ENCODE results near the gene VPS29.
"Not testable (repeated sequence)": the region's sequence is repeated elsewhere in the genome, so short reads cannot be mapped to it uniquely, and the experiment has no call there.

VPS29 gene

DNA sequence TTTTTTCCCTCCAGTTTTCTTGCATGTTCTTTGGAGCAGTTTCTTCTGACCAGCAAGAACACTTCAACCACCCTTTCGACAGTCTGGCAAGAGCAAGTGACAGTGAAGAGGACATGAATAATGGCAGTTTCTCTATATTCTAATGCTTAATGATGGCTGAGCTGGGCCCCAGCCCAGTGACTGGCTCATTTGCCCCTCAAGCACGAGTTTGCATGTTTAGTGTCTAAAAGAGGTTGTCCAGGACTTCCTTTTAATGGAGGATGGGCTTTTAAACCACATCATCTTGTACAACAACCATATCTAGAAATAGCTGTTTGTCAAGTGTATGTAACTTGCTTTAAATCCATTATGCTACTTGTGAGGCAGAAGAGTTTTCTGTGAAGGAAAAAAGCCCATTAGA, 28.6 kb upstream of the VPS29 start:
- in situ Hi-C loops (cut with MboI; ENCODE audit: low sequenced_read_pairs, unreplicated experiment) = no loop called here
- TF ChIP-seq, protein P1, sequence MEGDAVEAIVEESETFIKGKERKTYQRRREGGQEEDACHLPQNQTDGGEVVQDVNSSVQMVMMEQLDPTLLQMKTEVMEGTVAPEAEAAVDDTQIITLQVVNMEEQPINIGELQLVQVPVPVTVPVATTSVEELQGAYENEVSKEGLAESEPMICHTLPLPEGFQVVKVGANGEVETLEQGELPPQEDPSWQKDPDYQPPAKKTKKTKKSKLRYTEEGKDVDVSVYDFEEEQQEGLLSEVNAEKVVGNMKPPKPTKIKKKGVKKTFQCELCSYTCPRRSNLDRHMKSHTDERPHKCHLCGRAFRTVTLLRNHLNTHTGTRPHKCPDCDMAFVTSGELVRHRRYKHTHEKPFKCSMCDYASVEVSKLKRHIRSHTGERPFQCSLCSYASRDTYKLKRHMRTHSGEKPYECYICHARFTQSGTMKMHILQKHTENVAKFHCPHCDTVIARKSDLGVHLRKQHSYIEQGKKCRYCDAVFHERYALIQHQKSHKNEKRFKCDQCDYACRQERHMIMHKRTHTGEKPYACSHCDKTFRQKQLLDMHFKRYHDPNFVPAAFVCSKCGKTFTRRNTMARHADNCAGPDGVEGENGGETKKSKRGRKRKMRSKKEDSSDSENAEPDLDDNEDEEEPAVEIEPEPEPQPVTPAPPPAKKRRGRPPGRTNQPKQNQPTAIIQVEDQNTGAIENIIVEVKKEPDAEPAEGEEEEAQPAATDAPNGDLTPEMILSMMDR (IDR thresholded peaks at IDR 0.05; ENCODE audit: borderline replicate concordance, control extremely low read depth, extremely low read depth, insufficient read depth, missing control alignments) = no peak
- no peak for DNase-seq (ENCODE audit: low spot score)

DNA sequence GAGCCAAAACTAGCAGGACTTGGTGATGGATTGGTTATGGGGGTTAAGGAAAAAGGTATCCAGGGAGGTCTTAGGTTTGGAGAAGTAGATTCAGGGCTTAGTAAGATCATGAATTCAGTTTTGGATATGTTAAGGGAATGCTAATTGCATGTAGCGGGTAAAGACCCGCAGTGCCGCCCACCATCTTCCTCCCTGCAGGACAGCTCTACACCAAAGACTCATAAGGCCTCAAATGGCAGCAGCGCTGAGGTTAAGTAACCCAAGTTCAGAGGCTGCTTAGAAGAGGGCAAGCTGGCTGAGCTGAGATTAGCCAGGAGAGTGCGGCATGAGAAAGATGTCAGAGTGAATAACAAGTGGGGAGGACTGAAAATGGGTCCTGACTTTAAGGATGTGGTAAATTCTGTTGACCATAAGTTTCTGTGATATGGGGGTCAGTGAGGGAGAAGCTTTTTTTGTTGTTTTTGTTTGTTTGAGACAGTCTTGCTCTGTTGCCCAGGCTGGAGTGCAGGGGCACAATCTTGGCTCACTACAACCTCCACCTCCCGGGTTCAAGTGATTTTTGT, 26.4 kb upstream of the VPS29 start:
- peak; percentile 45 for DNase-seq (ENCODE audit: low spot score)
- TF ChIP-seq, protein P1 (IDR thresholded peaks at IDR 0.05; ENCODE audit: borderline replicate concordance, control extremely low read depth, extremely low read depth, insufficient read depth, missing control alignments) = no peak

DNA sequence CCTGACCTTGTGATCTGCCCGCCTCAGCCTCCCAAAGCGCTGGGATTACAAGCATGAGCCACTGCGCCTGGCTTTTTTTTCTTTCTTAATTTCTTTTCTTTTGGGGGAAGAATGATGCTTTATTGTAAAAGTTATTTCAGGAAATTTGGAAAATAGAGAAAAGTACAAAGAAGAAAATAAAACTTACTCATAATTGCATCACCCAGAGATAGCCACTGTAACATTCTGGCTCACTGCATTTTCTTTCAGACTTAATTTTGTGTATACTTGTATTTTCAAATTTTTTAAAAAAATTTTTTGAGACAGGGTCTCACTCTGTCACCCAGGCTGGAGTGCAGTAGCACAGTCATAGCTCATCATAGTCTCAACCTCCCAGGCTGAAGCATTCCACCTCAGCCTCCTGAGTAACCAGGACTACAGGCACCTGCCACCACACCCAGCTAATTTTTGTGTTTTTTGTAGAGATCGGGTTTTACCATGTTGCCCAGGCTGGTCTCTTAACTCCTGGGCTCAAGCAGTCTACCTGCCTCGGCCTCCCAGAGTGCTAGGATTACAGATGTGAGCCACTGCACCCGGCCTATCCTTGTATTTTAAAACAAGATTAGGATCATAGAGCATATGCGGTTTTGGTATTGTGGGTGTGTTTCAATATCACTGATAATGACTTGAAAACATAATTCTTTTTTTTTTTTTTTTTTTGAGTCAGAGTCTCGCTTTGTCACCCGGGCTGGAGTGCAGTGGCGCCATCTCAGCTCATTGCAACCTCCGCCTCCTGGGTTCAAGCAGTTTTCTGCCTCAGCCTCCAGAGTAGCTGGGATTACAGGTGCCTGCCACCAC, 19.2 kb upstream of the VPS29 start:
- DNase-seq (ENCODE audit: low spot score); in situ Hi-C loops (cut with MboI; ENCODE audit: low sequenced_read_pairs, unreplicated experiment): not testable (repeated sequence)

More for the DNA sequence above, 26.4 kb upstream of the VPS29 start:
- in situ Hi-C loops (cut with MboI; ENCODE audit: low sequenced_read_pairs, unreplicated experiment) = no loop called here

DNA sequence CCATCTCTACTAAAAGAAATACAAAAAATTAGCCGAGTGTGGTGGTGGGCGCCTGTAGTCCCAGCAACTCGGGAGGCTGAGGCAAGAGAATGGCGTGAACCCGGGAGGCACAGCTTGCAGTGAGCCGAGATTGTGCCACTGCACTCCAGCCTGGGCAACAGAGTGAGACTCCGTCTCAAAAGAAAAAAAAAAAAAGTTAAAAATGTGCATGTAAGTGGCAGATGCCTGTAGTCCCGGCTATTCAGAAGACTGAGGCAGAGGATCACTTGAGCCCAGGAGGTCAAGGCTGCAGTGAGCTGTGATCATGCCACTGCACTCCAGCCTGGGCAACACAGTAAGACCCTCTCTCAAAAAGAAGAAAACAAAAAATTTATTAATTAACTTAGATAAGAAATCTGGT, 16.1 kb upstream of the VPS29 start:
- in situ Hi-C loops (cut with MboI; ENCODE audit: low sequenced_read_pairs, unreplicated experiment); DNase-seq (ENCODE audit: low spot score): not testable (repeated sequence)

DNA sequence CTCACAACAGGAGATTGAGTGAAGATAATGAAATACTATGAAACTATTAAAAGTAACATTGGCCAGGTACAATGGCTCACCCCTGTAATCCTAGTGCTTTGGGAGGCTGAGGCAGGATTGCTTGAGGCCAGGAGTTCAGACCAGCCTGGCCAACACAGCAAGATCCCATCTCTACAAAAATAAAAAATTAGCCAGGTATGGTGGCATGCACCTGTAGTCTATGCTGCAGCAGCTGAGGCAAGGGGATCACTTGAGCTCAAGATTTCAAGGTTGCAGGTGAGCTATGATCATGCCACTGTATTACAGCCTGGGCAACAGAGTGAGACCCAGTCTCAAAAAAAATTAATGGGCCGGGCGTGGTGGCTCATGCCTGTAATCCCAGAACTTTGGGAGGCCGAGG, 15.1 kb upstream of the VPS29 start:
- no peak for DNase-seq (ENCODE audit: low spot score)
- TF ChIP-seq, protein P1 (IDR thresholded peaks at IDR 0.05; ENCODE audit: borderline replicate concordance, control extremely low read depth, extremely low read depth, insufficient read depth, missing control alignments) = no peak
- in situ Hi-C loops (cut with MboI; ENCODE audit: low sequenced_read_pairs, unreplicated experiment) = no loop called here

DNA sequence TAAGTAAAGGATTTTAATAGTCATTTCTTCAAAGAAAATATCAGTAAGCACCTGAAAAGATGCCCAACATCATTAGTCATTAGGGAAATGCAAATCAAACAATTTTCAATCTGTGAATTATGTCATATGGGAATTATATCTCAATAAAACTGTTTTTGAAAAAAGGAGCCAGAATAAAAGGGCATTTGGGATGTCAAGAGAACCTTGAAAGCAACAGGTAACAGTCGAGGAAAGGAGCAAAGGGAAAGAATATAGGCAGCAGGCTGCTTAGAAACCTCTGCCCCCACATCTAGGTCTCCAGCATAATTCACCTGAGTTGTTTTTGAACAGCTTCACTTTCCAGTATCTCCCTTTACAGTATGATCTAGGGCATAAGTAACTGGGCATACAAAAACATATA, 12.5 kb upstream of the VPS29 start:
- TF ChIP-seq, protein P1 (IDR thresholded peaks at IDR 0.05; ENCODE audit: borderline replicate concordance, control extremely low read depth, extremely low read depth, insufficient read depth, missing control alignments) = no peak
- in situ Hi-C loops (cut with MboI; ENCODE audit: low sequenced_read_pairs, unreplicated experiment) = loop anchor here (5.0 kb wide), 1 partner anchor 88 kb away; no protein-coding TSS in a partner anchor
- DNase-seq (ENCODE audit: low spot score) = no peak

DNA sequence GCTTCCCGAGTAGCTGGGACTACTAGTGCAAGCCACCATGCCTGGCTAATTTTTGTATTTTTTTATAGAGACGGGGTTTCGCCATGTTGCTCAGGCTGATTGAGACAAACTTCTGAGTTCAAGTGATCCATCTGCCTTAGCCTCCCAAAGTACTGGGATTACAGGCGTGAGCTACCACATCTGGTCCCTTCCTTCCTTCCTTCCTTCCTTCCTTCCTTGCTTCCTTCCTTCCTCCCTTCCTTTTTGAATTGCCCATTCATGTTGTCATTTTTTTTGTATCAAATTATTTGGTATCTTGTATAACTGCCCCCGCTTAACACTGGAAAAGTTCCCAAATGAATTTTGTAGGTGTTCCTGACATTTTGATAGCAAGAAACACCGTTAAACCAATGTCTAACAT, 11.9 kb upstream of the VPS29 start:
- in situ Hi-C loops (cut with MboI; ENCODE audit: low sequenced_read_pairs, unreplicated experiment) = loop anchor here (5.0 kb wide), 1 partner anchor 88 kb away; no protein-coding TSS in a partner anchor
- DNase-seq (ENCODE audit: low spot score) = no peak
- TF ChIP-seq, protein P1 (IDR thresholded peaks at IDR 0.05; ENCODE audit: borderline replicate concordance, control extremely low read depth, extremely low read depth, insufficient read depth, missing control alignments) = no peak

Data from GM13976 (cell line).